GM21423 (cell line): ENCODE results near the gene ZNF79.

Experiments
- ATAC-seq: cut with Tn5 transposase; IDR thresholded peaks from one replicate; pipeline ENCODE4 v1.9.1; 2021; ENCODE audit warnings: mild to moderate bottlenecking, moderate library complexity; ENCODE audit not compliant: unreplicated experiment

Gene ZNF79

DNA sequence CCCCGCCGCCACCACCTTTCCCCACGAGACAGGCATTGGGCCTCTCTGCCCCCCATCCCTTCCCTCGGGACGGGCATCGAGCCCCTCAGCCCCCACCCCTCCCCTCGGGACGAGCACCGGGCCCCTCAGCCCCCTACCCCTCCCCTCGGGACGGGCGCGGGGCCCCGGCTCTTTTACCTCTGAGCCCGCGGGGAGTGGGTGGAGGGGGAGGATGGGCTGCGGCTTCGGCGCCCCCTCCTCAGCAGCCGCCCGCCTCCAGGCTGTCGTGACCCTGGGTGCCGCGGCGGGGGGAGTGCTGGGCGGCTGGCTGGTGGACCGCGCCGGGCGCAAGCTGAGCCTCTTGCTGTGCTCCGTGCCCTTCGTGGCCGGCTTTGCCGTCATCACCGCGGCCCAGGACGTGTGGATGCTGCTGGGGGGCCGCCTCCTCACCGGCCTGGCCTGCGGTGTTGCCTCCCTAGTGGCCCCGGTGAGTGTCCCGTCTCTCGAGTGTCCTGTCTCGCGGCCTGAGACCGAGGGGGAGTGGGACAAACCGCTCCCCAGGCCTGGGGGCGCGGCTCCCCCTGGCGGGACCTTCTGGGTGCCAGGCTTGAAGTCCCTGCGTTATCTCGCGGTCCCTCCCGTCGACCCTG, 26.4 kb upstream of the ZNF79 start:
- no peak for ATAC-seq

DNA sequence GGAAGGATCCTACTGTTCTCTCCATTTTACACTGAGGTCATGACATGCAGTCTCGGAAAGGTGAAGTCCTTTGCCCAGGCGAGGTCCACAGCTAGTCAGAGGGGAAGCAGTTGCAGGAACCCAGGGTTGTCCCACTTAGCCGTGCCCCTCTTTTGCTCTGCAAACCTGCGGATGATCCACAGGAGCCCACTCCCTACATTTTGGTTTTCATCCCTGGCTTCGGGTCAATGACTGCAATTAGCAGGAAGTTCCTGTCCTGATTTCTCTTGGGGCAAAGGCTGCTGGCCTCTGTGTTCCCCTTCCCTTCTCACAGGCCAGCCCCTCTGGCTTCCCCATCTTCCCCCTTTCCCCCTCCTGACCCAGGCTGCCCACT, 25.9 kb upstream of the ZNF79 start:
- no peak for ATAC-seq

GRCh38 chr9:127398715-127399400, 25.3 kb upstream of the ZNF79 start:
- ATAC-seq, result no peak

DNA sequence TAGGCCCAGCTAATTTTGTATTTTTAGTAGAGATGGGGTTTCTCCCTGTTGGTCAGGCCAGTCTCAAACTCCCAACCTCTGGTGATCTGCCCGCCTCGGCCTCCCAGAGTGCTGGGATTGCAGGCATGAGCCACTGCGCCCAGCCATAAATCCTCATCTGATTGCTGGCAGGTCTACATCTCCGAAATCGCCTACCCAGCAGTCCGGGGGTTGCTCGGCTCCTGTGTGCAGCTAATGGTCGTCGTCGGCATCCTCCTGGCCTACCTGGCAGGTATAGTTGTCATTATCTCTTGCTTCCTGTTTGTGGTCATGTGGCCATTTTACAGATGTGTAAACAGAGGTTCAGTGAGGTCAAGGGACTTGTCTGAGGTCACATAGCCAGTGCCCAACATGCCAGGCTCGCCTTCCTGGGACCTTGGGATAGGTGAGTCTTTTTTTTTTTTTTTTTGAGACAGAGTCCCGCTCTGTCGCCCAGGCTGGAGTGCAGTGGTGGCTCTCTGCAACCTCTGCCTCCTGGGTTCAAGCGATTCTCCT, 24.4 kb upstream of the ZNF79 start:
- no peak for ATAC-seq

DNA sequence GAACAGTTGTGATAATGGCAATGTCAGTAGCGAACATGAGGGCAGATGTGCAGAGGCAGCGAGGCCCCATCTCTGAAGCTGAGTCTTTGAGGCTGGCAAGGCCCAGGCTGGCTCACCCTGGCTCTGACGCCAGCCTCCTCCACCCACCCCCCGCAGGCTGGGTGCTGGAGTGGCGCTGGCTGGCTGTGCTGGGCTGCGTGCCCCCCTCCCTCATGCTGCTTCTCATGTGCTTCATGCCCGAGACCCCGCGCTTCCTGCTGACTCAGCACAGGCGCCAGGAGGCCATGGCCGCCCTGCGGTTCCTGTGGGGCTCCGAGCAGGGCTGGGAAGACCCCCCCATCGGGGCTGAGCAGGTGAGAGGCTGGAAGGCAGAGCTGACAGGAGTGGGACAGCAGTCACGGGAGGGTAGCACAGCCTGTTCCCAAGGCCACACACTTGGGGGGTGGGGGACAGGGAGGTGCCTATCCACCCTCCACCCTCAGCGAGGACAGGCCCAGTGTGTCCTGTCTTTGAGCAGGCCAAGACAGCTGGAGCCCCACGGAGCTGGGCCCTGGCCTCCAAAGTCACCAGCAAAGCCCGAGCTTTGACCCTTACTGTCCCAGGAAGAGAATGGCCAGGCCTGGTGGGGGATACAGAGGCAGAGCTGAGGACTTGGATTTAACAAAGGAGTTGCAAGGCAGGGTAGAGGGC, 21.6 kb upstream of the ZNF79 start:
- ATAC-seq, result no peak

DNA sequence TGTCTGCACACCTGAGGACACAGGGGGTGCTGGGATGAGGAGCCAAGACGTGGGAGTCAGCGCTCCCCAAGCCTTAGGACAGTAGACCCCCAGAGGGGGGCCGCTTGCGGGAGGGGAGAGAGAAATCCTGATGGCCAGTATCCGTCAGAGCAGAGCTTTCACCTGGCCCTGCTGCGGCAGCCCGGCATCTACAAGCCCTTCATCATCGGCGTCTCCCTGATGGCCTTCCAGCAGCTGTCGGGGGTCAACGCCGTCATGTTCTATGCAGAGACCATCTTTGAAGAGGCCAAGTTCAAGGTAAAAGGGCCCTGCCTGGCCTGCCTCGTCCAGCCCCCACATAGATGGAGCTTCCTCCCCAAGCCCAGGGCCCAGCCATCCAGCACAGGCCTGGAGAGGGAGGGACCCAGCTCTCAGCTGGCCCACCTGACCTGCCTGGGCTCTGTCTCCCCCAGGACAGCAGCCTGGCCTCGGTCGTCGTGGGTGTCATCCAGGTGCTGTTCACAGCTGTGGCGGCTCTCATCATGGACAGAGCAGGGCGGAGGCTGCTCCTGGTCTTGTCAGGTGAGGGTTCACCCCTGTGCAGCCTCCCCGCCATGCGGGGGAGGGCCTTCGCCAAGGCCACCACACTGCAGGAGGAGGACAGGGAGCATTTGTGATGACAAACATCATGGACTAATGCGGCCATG, 20.5 kb upstream of the ZNF79 start:
- ATAC-seq, result no peak

GRCh38 chr9:127404631-127405030, 19.6 kb upstream of the ZNF79 start:
- ATAC-seq, result no peak

- no peak for ATAC-seq
Observed at GRCh38 chr9:127405344-127406125, 18.6 kb upstream of the ZNF79 start.

DNA sequence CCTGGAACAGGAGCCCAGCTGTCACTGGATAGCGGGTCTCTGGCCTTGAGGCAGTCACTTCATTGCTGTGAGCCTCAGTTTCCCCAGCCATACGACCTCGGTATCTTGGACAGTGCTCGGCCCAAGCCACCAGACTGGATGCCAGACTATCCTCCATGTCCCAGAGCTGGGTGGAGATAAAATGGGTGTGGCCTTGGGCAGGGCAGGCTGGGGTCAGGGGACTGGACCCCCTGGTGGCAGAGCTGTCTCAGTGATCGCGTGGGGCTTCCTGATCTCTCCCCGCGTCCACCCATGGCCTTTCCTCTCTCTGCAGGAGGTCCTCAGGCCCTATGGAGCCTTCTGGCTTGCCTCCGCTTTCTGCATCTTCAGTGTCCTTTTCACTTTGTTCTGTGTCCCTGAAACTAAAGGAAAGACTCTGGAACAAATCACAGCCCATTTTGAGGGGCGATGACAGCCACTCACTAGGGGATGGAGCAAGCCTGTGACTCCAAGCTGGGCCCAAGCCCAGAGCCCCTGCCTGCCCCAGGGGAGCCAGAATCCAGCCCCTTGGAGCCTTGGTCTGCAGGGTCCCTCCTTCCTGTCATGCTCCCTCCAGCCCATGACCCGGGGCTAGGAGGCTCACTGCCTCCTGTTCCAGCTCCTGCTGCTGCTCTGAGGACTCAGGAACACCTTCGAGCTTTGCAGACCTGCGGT, 17.2 kb upstream of the ZNF79 start:
- ATAC-seq, result no peak

- no peak for ATAC-seq
Observed at GRCh38 chr9:127407492-127407843, 16.7 kb upstream of the ZNF79 start.

- ATAC-seq, result no peak
Observed at GRCh38 chr9:127411122-127411521, 13.1 kb upstream of the ZNF79 start.

DNA sequence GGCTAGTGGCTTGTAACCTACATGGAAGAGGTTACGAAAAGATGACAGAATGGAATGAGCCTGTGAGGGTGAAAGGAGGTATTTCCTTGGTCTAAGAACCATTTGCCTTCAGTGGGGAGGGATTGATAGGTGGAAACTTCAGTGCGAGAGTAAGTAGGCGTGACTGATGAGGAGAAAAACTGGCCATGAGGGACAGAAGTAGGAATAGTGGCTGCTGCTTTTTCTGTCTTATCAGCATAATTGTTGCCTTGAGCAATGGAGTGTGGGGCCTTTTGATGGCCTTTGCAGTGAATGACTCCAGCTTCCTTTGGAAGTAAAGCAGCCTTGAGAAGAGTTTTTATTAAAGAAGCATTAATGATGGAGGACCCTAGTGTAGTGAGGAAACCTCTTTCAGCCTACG, 9.0 kb upstream of the ZNF79 start:
- no peak for ATAC-seq

DNA sequence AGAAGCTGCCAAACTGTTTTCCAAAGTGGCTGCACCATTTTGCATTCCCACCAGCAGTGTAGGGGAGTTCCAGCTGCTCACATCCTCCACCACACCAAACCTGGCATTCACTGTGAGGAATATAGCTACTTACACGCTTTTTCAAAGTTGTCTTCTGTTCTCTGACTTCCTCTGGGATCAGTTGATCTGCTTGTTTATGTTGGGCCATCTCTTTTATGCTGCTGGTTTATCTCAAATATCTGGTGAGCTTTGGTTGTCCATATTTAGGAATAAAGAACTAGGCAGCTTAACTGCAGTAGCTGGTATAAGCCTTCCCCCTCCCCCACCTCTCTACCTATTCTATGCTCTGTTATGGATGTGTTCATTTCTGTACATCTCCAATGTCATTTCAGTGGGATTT, 8.5 kb upstream of the ZNF79 start:
- ATAC-seq, result no peak

DNA sequence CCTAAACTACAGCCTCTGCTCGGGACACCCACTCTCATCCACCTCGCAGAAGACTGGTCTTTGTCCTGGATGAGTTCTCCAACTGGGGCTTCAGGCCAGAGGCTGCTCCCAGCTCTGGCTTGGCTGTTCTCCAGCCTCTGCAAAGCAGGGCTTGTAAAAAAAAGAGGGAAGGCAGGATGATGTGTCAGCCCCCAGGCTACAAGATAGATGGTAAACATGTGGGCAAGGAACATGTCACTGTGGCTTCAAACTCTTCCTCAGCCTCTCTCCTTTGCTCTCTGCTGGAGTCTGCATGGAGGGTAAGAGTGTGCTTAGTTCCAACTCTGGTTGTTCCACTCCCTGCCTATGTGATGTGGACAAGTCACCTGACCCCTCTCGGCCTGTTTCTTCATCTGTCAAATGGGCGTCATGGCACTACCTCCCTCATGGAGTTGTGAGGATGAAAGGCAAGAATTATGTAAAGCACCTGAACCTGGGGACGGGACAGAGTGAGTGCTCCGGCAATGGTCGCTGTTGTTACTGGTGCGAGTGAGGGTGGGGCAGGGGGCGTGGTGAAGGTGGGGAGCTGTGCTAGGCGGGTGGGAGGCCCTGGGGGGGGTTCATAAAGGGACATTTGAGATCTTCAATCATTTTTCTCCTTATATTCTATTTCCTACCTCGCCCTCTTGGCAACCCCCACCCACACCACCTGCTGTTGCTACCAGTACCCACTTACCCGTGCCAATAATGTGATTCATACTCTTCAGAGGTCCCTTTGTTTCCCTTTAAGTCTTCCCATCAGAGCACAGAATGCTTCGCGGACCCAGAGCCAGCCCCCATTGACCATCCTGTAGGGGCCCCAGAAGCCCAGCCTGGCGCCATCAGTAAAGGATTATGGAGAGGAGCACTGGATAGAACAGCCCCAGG, 6.8 kb upstream of the ZNF79 start:
- ATAC-seq, result no peak

GRCh38 chr9:127418037-127418471, 6.1 kb upstream of the ZNF79 start:
- ATAC-seq, result no peak

GRCh38 chr9:127419348-127419747, 4.8 kb upstream of the ZNF79 start:
- ATAC-seq, result no peak

- ATAC-seq, result no peak
Observed at GRCh38 chr9:127421057-127421456, 3.1 kb upstream of the ZNF79 start.

DNA sequence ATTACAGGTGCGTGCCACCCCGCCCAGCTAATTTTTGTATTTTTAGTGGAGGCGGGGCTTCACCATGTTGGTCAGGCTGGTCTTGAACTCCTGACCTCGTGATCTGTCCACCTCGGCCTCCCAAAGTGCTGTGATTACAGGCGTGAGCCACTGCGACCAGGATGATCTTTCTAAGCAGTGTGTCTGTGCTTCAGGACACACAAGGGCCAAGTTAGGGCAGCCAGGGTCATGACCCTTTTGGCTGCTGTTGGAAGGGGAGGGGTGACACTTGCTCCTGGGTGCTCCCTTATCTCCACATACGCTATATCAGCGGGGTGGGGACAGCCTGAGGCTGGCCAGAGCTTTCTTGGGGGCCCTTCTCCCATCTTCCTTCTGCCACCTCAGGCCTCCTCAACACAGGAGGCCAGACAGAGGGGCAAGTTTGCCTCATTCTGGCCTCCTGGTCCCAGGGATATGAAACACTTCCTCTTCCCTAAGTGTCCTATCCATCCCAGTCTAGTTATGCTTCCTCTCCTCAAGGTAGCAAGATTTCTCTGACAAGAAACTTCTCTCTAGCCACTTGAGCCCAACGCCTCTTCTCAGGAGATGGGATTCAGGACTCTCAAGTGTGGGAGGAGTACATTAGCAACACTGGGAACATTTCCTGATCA, 1.9 kb upstream of the ZNF79 start:
- no peak for ATAC-seq

- ATAC-seq, result no peak
Observed at GRCh38 chr9:127422787-127423186, 1.4 kb upstream of the ZNF79 start.
